H9 (cell line): Measurements from ENCODE around the gene AK8. TPM values are rescaled to one million over a fixed set of nuclear protein-coding genes. Genes with fewer than 3 reads are reported as not detected.
"Not testable (repeated sequence)": the region's sequence is repeated elsewhere in the genome, so short reads cannot be mapped to it uniquely, and the experiment has no call there.

Experiments used
- DNase-seq: peaks from one replicate; pipeline ENCODE4 v3.0.0-alpha.2; 2017
- H2AFZ ChIP-seq: one replicate; pipeline ENCODE4 v1.6.1; 2013; ENCODE audit warnings: mild to moderate bottlenecking, low read length, control low read depth, moderate library complexity
- H2AK5ac ChIP-seq: 2 replicates; pipeline ENCODE4 v1.6.1; 2013; ENCODE audit warnings: low read length, control low read depth, mixed read lengths; ENCODE audit not compliant: insufficient read length
- H2BK120ac ChIP-seq: one replicate; pipeline ENCODE4 v1.6.1; 2013; ENCODE audit warnings: low read depth, mild to moderate bottlenecking, low read length, control low read depth, inconsistent platforms; ENCODE audit not compliant: poor library complexity, severe bottlenecking
- H2BK12ac ChIP-seq: 2 replicates; pipeline ENCODE4 v1.6.1; 2013; ENCODE audit warnings: low read length, control low read depth, mixed read lengths, low read depth; ENCODE audit not compliant: insufficient read length
- H2BK15ac ChIP-seq: 2 replicates; pipeline ENCODE4 v1.6.1; 2013; ENCODE audit warnings: low read depth, low read length, control low read depth
- H2BK20ac ChIP-seq: one replicate; pipeline ENCODE4 v1.6.1; 2013; ENCODE audit warnings: low read depth, mild to moderate bottlenecking, low read length, control low read depth, inconsistent platforms; ENCODE audit not compliant: poor library complexity, severe bottlenecking
- H2BK5ac ChIP-seq: 2 replicates; pipeline ENCODE4 v1.6.1; 2013; ENCODE audit warnings: low read length, control low read depth, mixed read lengths; ENCODE audit not compliant: insufficient read length
- H3K14ac ChIP-seq: 2 replicates; pipeline ENCODE4 v1.6.1; 2013; ENCODE audit warnings: low read length, control low read depth; ENCODE audit not compliant: insufficient read depth
- H3K18ac ChIP-seq: 2 replicates; pipeline ENCODE4 v1.6.1; 2013; ENCODE audit warnings: low read depth, mild to moderate bottlenecking, mixed read lengths, low read length, control low read depth; ENCODE audit not compliant: insufficient read length
- H3K23ac ChIP-seq: 2 replicates; pipeline ENCODE4 v1.6.1; 2013; ENCODE audit warnings: low read length, control low read depth, mixed read lengths, low read depth; ENCODE audit not compliant: insufficient read length
- H3K23me2 ChIP-seq: 2 replicates; pipeline ENCODE4 v1.6.1; 2013; ENCODE audit warnings: low read depth, mild to moderate bottlenecking, mixed read lengths, low read length, control low read depth; ENCODE audit not compliant: insufficient read length, poor library complexity, severe bottlenecking
- H3K27ac ChIP-seq: 2 replicates; pipeline ENCODE4 v1.5.1; 2013; ENCODE audit warnings: low read length, control low read depth, mixed read lengths, low read depth; ENCODE audit not compliant: insufficient read length
- H3K27me3 ChIP-seq: 2 replicates; pipeline ENCODE4 v1.6.1; 2013; ENCODE audit warnings: low read length, control low read depth, inconsistent platforms; ENCODE audit not compliant: insufficient read depth
- H3K4ac ChIP-seq: 2 replicates; pipeline ENCODE4 v1.6.1; 2013; ENCODE audit warnings: low read depth, mild to moderate bottlenecking, control low read depth, inconsistent platforms, low read length, moderate library complexity
- H3K4me1 ChIP-seq: 2 replicates; pipeline ENCODE4 v1.6.1; 2013; ENCODE audit warnings: low read length, control low read depth, inconsistent platforms; ENCODE audit not compliant: insufficient read depth
- H3K4me2 ChIP-seq: 2 replicates; pipeline ENCODE4 v1.6.1; 2013; ENCODE audit warnings: low read length, control low read depth, mixed read lengths; ENCODE audit not compliant: insufficient read length, insufficient read depth
- H3K56ac ChIP-seq: 2 replicates; pipeline ENCODE4 v1.6.1; 2013; ENCODE audit warnings: low read depth, mild to moderate bottlenecking, mixed read lengths, low read length, control low read depth; ENCODE audit not compliant: insufficient read length
- H3K79me1 ChIP-seq: 2 replicates; pipeline ENCODE4 v1.6.1; 2013; ENCODE audit warnings: low read depth, mild to moderate bottlenecking, moderate library complexity, low read length, control low read depth, inconsistent platforms; ENCODE audit not compliant: insufficient read depth, poor library complexity, severe bottlenecking
- H3K79me2 ChIP-seq: 2 replicates; pipeline ENCODE4 v1.6.1; 2013; ENCODE audit warnings: low read length, control low read depth, inconsistent platforms; ENCODE audit not compliant: insufficient read depth
- H3K9ac ChIP-seq: 2 replicates; pipeline ENCODE4 v1.6.1; 2013; ENCODE audit warnings: low read length, control low read depth, mixed read lengths; ENCODE audit not compliant: insufficient read length; ENCODE audit errors: extremely low read depth
- H3K9me3 ChIP-seq: one replicate; pipeline ENCODE4 v1.6.1; 2013; ENCODE audit warnings: low read depth, low read length, inconsistent platforms; ENCODE audit not compliant: control insufficient read depth
- H3T11ph ChIP-seq: one replicate; pipeline ENCODE4 v1.6.1; 2013; ENCODE audit warnings: mild to moderate bottlenecking, low read length, control low read depth, inconsistent platforms
- H4K20me1 ChIP-seq: one replicate; pipeline ENCODE4 v1.6.1; 2013; ENCODE audit not compliant: control insufficient read depth, insufficient read length, insufficient read depth
- H4K5ac ChIP-seq: 2 replicates; pipeline ENCODE4 v1.6.1; 2013; ENCODE audit warnings: low read depth, mild to moderate bottlenecking, mixed read lengths, low read length, control low read depth; ENCODE audit not compliant: insufficient read length
- H4K8ac ChIP-seq: replicated peaks from 2 replicates; pipeline ENCODE4 v1.6.1; 2013; ENCODE audit warnings: low read length, control low read depth, mixed read lengths, low read depth; ENCODE audit not compliant: insufficient read length
- H4K91ac ChIP-seq: 2 replicates; pipeline ENCODE4 v1.6.1; 2013; ENCODE audit warnings: low read depth, mild to moderate bottlenecking, moderate library complexity, mixed read lengths, low read length, control low read depth; ENCODE audit not compliant: insufficient read length
- H3K27ac Mint-ChIP-seq, 3 experiments: 2 replicates in 2 of 3; 3 replicates in 1 of 3; pipeline ENCODE4 v1.8.0; 2020 to 2021; ENCODE audit warnings: mixed read lengths in 3 of 3, mild to moderate bottlenecking in 1 of 3, moderate library complexity in 1 of 3
- H3K27me3 Mint-ChIP-seq: 2 replicates; pipeline ENCODE4 v1.8.0; 2021; ENCODE audit warnings: low read depth, mild to moderate bottlenecking, moderate library complexity, mixed read lengths
- H3K36me3 Mint-ChIP-seq, 3 experiments: 2 replicates in 2 of 3; 3 replicates in 1 of 3; pipeline ENCODE4 v1.8.0; 2020 to 2021; ENCODE audit warnings: low read depth in 3 of 3, mixed read lengths in 3 of 3; ENCODE audit not compliant: insufficient read depth in 1 of 3
- H3K4me1 Mint-ChIP-seq, 2 experiments: 2 replicates each; pipeline ENCODE4 v1.8.0; 2020; ENCODE audit warnings: mixed read lengths in 2 of 2
- H3K4me3 Mint-ChIP-seq, 2 experiments: 2 replicates in 1 of 2; 3 replicates in 1 of 2; pipeline ENCODE4 v1.8.0; 2020 to 2021; ENCODE audit warnings: mild to moderate bottlenecking in 2 of 2, mixed read lengths in 2 of 2, moderate library complexity in 1 of 2
- H3K9me3 Mint-ChIP-seq, 2 experiments: 2 replicates in 1 of 2; 3 replicates in 1 of 2; pipeline ENCODE4 v1.8.0; 2020; ENCODE audit warnings: mild to moderate bottlenecking in 2 of 2, mixed read lengths in 2 of 2, moderate library complexity in 1 of 2
- WGBS: extraction: QIAGEN DNeasy Blood & Tissue Kit; methylation state at CpG from one replicate; pipeline ENCODE4 v1.1.7; 2013; ENCODE audit warnings: missing lambda C conversion rate, low lambda C conversion rate, mixed read lengths; ENCODE audit not compliant: insufficient read length; ENCODE audit errors: extremely low coverage; 5-methylcytosine and 5-hydroxymethylcytosine counted together
- total RNA-seq: library from RNA; stranded (reverse); gene quantifications from 2 replicates; pipeline ENCODE4 v1.2.1, GENCODE V29; 2021
- TF ChIP-seq, protein P1 (sequence below): fragments of 200-600 bp; sonication (generic); conservative IDR thresholded peaks from 3 replicates; pipeline ENCODE4 v1.8.0; 2021; ENCODE audit warnings: antibody characterized with exemption, mild to moderate bottlenecking

Gene AK8
- total RNA-seq, 1 experiment from 2014 or later, result 0.44 TPM

DNA sequence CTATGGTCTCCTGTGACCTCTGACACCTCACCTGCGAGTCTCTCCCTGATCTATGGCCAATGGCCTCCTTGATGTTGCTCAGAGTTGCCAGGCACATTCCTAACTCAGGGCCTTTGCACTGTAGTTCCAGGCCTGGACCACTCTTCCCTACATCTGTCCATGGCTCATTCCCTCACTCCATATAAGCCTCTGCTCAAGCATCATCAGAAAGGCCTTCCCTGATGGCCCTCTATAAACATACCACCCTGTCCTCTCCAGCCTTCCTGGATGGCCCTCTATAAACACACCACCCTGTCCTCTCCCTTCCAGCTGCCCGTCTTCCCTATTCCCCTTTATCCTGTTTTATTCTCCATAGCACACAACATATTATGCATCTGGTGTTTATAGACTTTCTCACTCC, 105.0 kb downstream of the AK8 start:
- H4K91ac ChIP-seq, result no peak overlapping the region
- H3K27me3 Mint-ChIP-seq, result peaks cover 48% of the 10 kb centered on the region
- no peak overlapping the region for H2BK5ac ChIP-seq
- peaks cover 10 to 12% of the 10 kb centered on the region in 2 experiments for H3K4me1 Mint-ChIP-seq
- H3K4ac ChIP-seq, result no peak overlapping the region
- H2BK12ac ChIP-seq, result no peak overlapping the region
- H3K27ac ChIP-seq, result no peak overlapping the region
- peaks cover 15 to 20% of the 10 kb centered on the region in 2 experiments for H3K9me3 Mint-ChIP-seq
- H3K56ac ChIP-seq, result no peak overlapping the region
- no peak overlapping the region for H3K18ac ChIP-seq
- no peak overlapping the region; a peak in 1 of 5 replicates for H3K4me3 Mint-ChIP-seq
- no peaks in the 10 kb centered on the region for H3K79me2 ChIP-seq
- TF ChIP-seq, protein P1, sequence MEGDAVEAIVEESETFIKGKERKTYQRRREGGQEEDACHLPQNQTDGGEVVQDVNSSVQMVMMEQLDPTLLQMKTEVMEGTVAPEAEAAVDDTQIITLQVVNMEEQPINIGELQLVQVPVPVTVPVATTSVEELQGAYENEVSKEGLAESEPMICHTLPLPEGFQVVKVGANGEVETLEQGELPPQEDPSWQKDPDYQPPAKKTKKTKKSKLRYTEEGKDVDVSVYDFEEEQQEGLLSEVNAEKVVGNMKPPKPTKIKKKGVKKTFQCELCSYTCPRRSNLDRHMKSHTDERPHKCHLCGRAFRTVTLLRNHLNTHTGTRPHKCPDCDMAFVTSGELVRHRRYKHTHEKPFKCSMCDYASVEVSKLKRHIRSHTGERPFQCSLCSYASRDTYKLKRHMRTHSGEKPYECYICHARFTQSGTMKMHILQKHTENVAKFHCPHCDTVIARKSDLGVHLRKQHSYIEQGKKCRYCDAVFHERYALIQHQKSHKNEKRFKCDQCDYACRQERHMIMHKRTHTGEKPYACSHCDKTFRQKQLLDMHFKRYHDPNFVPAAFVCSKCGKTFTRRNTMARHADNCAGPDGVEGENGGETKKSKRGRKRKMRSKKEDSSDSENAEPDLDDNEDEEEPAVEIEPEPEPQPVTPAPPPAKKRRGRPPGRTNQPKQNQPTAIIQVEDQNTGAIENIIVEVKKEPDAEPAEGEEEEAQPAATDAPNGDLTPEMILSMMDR, result no peak
- no peaks in the 10 kb centered on the region for H4K20me1 ChIP-seq
- no peak for DNase-seq
- H2BK20ac ChIP-seq, result no peak overlapping the region
- H3T11ph ChIP-seq, result no peak overlapping the region
- no peak overlapping the region for H3K9ac ChIP-seq
- no peaks in the 10 kb centered on the region for H3K9me3 ChIP-seq
- no peak overlapping the region for H2BK120ac ChIP-seq
- H3K4me1 ChIP-seq, result no peaks in the 10 kb centered on the region
- H3K23ac ChIP-seq, result no peak overlapping the region
- no peak overlapping the region for H3K27ac Mint-ChIP-seq
- no peak overlapping the region for H3K14ac ChIP-seq
- peaks cover 12% of the 10 kb centered on the region for H3K23me2 ChIP-seq
- no peak overlapping the region for H2BK15ac ChIP-seq
- no peak overlapping the region for H3K4me2 ChIP-seq
- peaks cover 0 to 13% (median 7%) of the 10 kb centered on the region in 3 experiments; a peak in 5 of 7 replicates for H3K36me3 Mint-ChIP-seq
- WGBS, result no CpG with 5 or more reads among the region's 2 CpGs
- no peak overlapping the region for H2AK5ac ChIP-seq
- no peaks in the 10 kb centered on the region for H3K27me3 ChIP-seq
- no peak overlapping the region for H2AFZ ChIP-seq
- H4K8ac ChIP-seq, result no peak overlapping the region
- no peak overlapping the region for H4K5ac ChIP-seq
- no peaks in the 10 kb centered on the region for H3K79me1 ChIP-seq

DNA sequence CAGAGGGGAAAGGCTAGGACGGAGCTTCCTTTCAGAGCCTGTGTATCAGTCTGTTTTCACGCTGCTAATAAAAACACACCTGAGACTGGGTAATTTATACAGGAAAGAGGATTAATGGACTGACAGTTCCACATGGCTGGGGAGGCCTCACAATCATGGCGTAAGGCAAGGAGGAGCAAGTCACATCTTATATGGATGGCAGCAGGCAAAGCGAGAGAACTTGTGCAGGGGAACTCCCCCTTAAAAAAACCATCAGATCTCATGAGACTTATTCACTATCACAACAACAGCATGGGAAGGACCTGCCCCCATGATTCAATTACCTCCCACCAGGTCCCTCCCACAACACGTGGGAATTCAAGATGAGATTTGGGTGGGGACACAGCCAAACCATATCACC, 106.3 kb downstream of the AK8 start:
- not testable (repeated sequence) for H2BK20ac ChIP-seq, H3K18ac ChIP-seq, H3K27ac ChIP-seq, H4K5ac ChIP-seq, H2AFZ ChIP-seq, H2BK120ac ChIP-seq, H3K27ac Mint-ChIP-seq, H3K14ac ChIP-seq, H3K9me3 ChIP-seq, H3K4ac ChIP-seq, H4K91ac ChIP-seq, H3T11ph ChIP-seq, H3K56ac ChIP-seq, H4K8ac ChIP-seq, H3K4me2 ChIP-seq, H3K4me1 ChIP-seq, H3K79me2 ChIP-seq, H3K27me3 ChIP-seq, H2BK5ac ChIP-seq, H2AK5ac ChIP-seq, H2BK12ac ChIP-seq, H3K23ac ChIP-seq, H4K20me1 ChIP-seq, DNase-seq, H2BK15ac ChIP-seq, H3K79me1 ChIP-seq, H3K9ac ChIP-seq
- Mint-ChIP-seq H3K4me1 (peaks cover 10 to 12% of the 10 kb centered on the region in 2 experiments), H3K9me3 (peaks cover 15 to 22% of the 10 kb centered on the region in 2 experiments), H3K36me3 (peaks cover 0 to 13% (median 7%) of the 10 kb centered on the region in 3 experiments; a peak in 5 of 7 replicates), H3K4me3 (peak overlapping the region in 1 of 2 experiments; percentile 40; a peak in 1 of 5 replicates), H3K27me3 (peaks cover 55% of the 10 kb centered on the region)
- peaks cover 12% of the 10 kb centered on the region for H3K23me2 ChIP-seq
- no CpG with 5 or more reads among the region's 5 CpGs for WGBS
